Osteoblast (primary cell): ENCODE data around the gene PCDH15. TPM values are rescaled to one million over a fixed set of nuclear protein-coding genes. Genes with fewer than 3 reads are reported as not detected.

Experiments used
- DNase-seq: peaks from one replicate; pipeline ENCODE4 v3.0.0; 2011; ENCODE audit warnings: low spot score, mixed read lengths; ENCODE audit not compliant: insufficient read length; ENCODE audit errors: missing footprints
- H2AFZ ChIP-seq: 2 replicates; pipeline ENCODE4 v1.6.0; 2011; ENCODE audit warnings: mild to moderate bottlenecking, low read length
- H3K27ac ChIP-seq: 2 replicates; pipeline ENCODE4 v1.5.1; 2011; ENCODE audit warnings: mild to moderate bottlenecking, low read depth, low read length, moderate library complexity
- H3K27me3 ChIP-seq: 2 replicates; pipeline ENCODE4 v1.6.0; 2012; ENCODE audit warnings: mild to moderate bottlenecking, control low read depth, inconsistent platforms, low read length, moderate library complexity; ENCODE audit not compliant: insufficient read depth
- H3K36me3 ChIP-seq: 2 replicates; pipeline ENCODE4 v1.5.1; 2011; ENCODE audit warnings: mild to moderate bottlenecking, low read length, control low read depth, moderate library complexity; ENCODE audit not compliant: insufficient read depth
- H3K4me1 ChIP-seq: 2 replicates; pipeline ENCODE4 v1.5.1; 2011; ENCODE audit warnings: mild to moderate bottlenecking, low read length, control low read depth, moderate library complexity; ENCODE audit not compliant: insufficient read depth
- H3K4me2 ChIP-seq: 2 replicates; pipeline ENCODE4 v1.6.0; 2011; ENCODE audit warnings: mild to moderate bottlenecking, low read length; ENCODE audit not compliant: insufficient read depth
- H3K4me3 ChIP-seq: fragments of 200-600 bp; sonication (generic); 3 replicates; pipeline ENCODE4 v1.5.1; 2012; ENCODE audit warnings: mild to moderate bottlenecking, low read length, inconsistent platforms; ENCODE audit not compliant: insufficient read depth
- H3K79me2 ChIP-seq: 2 replicates; pipeline ENCODE4 v1.6.0; 2012; ENCODE audit warnings: mild to moderate bottlenecking, low read length, control low read depth, inconsistent platforms; ENCODE audit not compliant: insufficient read depth
- H3K9me3 ChIP-seq: 2 replicates; pipeline ENCODE4 v1.5.1; 2011; ENCODE audit warnings: low read depth, low read length, control low read depth
- H4K20me1 ChIP-seq: 2 replicates; pipeline ENCODE4 v1.6.0; 2012; ENCODE audit warnings: mild to moderate bottlenecking, low read length, control low read depth; ENCODE audit not compliant: insufficient read depth
- CTCF ChIP-seq: IDR thresholded peaks from 2 replicates; pipeline ENCODE4 v1.5.1; 2011; ENCODE audit warnings: mild to moderate bottlenecking, low read depth, low read length, moderate library complexity; ENCODE audit errors: extremely low read depth
- total RNA-seq: library from RNA; depleted of rRNA; stranded (reverse); fragments of >200 nt; gene quantifications from 2 replicates; pipeline ENCODE4 v1.2.3, GENCODE V29; 2012

PCDH15 gene
- total RNA-seq, 1 donor, result not detected

DNA sequence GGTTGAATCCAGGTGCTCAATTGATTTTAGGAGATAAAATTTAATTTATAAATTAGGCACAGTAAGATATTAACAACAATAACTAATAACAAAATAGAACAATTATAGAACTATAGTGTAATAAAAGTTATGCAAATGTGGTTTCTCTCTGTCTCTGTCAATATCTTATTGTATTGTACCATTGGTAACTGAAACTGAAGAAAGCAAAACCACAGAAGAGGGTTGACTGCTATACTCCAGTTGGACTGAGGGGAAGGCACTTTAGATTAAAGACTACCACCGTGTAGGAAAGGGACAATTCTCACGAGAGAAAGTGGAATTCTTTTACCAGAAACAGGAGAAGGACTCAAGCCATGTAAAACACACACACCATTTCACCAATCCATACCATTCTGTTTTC is 967.1 kb downstream of the PCDH15 start:
- no peak for TF ChIP-seq CTCF
- Histone ChIP-seq H2AFZ (no peak overlapping the region), H3K4me1 (no peaks in the 10 kb centered on the region), H3K27ac (no peak overlapping the region), H4K20me1 (no peaks in the 10 kb centered on the region), H3K27me3 (no peaks in the 10 kb centered on the region), H3K4me2 (no peak overlapping the region), H3K79me2 (no peaks in the 10 kb centered on the region), H3K36me3 (no peaks in the 10 kb centered on the region), H3K4me3 (no peak overlapping the region), H3K9me3 (no peaks in the 10 kb centered on the region)
- no peak for DNase-seq

- TF ChIP-seq CTCF, result no peak
- H3K4me1 ChIP-seq, result no peaks in the 10 kb centered on the region
- no peak overlapping the region for H3K27ac ChIP-seq
- H3K36me3 ChIP-seq, result no peaks in the 10 kb centered on the region
- no peaks in the 10 kb centered on the region for H3K9me3 ChIP-seq
- no peak overlapping the region for H3K4me3 ChIP-seq
- H2AFZ ChIP-seq, result no peak overlapping the region
- no peak for DNase-seq
- no peaks in the 10 kb centered on the region for H4K20me1 ChIP-seq
- no peak overlapping the region for H3K4me2 ChIP-seq
- H3K79me2 ChIP-seq, result no peaks in the 10 kb centered on the region
- no peaks in the 10 kb centered on the region for H3K27me3 ChIP-seq
These were observed 973.8 kb downstream of the PCDH15 start for GRCh38 chr10:53827261-53827660.

- Histone ChIP-seq H3K4me1 (no peaks in the 10 kb centered on the region), H3K27me3 (no peaks in the 10 kb centered on the region), H2AFZ (no peak overlapping the region), H3K36me3 (no peaks in the 10 kb centered on the region), H3K79me2 (no peaks in the 10 kb centered on the region), H3K9me3 (peaks cover 7% of the 10 kb centered on the region), H4K20me1 (no peaks in the 10 kb centered on the region), H3K27ac (no peak overlapping the region), H3K4me3 (no peak overlapping the region), H3K4me2 (no peak overlapping the region)
- no peak for TF ChIP-seq CTCF
- no peak for DNase-seq
These were observed 992.2 kb downstream of the PCDH15 start for GRCh38 chr10:53808677-53809372.

DNA sequence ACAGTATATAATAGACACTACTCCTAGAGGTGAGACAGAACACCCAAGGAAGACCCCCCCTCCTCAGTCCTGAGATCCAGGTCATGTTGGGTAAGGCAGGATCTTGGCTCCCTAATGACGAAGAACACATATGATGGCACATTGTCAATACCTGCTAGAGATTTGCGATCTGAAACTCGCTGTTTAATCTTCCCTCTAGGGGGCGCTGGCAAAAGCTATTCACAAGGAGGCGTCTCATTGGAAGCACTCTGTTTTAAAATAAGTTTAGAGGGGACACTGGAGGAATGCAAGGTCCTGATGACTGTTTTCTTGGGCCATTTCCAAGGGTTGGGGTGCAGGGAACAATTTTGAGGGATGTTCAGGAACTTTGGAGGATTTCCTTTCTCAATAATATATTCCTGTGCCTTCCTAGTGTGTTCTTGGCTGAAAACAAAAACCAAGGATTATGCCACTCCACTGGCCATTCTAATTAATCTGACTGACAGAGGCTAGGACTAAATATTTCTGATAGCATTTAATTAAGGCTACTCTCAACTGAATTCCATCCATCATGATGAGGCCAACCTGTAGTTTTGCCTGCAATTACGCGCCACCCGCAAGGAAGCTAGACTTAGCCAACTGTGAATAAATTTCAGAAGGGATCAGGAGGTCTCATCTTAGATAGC is 1014.7 kb downstream of the PCDH15 start:
- TF ChIP-seq CTCF, result no peak
- no peaks in the 10 kb centered on the region for H3K4me1 ChIP-seq
- no peaks in the 10 kb centered on the region for H4K20me1 ChIP-seq
- no peaks in the 10 kb centered on the region for H3K27me3 ChIP-seq
- H3K36me3 ChIP-seq, result no peaks in the 10 kb centered on the region
- H3K27ac ChIP-seq, result no peak overlapping the region
- no peak overlapping the region for H2AFZ ChIP-seq
- no peak overlapping the region for H3K4me3 ChIP-seq
- no peak overlapping the region for H3K4me2 ChIP-seq
- no peak for DNase-seq
- H3K79me2 ChIP-seq, result no peaks in the 10 kb centered on the region
- no peaks in the 10 kb centered on the region for H3K9me3 ChIP-seq
